Measurements from ENCODE around the gene GPC1.

The GPC1 gene

DNA sequence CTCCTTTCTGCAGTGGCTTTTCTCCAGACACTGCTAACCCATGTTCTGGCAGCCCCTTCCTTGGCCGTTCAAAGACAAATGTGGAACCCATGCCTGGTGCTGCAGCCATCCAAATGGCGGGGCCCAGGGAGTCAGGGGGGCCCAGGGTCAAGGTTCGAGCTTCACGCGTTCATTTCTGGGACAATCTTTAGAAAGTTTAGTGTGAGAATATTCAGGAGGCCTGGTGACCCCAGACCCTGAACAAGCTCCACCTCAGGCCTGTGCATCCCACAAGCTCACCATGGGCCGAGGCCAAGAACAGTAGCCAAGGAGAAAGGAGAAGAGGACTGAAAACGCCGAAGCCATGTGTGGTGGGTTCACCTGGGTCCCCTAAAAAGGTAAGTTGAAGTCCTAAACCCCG lies 67.9 kb downstream of the GPC1 start:
- no peak for TF ChIP-seq SIN3A (IDR thresholded peaks at IDR 0.05; ENCODE audit: borderline replicate concordance, insufficient read depth, low read length)
- TF ChIP-seq, protein P1, sequence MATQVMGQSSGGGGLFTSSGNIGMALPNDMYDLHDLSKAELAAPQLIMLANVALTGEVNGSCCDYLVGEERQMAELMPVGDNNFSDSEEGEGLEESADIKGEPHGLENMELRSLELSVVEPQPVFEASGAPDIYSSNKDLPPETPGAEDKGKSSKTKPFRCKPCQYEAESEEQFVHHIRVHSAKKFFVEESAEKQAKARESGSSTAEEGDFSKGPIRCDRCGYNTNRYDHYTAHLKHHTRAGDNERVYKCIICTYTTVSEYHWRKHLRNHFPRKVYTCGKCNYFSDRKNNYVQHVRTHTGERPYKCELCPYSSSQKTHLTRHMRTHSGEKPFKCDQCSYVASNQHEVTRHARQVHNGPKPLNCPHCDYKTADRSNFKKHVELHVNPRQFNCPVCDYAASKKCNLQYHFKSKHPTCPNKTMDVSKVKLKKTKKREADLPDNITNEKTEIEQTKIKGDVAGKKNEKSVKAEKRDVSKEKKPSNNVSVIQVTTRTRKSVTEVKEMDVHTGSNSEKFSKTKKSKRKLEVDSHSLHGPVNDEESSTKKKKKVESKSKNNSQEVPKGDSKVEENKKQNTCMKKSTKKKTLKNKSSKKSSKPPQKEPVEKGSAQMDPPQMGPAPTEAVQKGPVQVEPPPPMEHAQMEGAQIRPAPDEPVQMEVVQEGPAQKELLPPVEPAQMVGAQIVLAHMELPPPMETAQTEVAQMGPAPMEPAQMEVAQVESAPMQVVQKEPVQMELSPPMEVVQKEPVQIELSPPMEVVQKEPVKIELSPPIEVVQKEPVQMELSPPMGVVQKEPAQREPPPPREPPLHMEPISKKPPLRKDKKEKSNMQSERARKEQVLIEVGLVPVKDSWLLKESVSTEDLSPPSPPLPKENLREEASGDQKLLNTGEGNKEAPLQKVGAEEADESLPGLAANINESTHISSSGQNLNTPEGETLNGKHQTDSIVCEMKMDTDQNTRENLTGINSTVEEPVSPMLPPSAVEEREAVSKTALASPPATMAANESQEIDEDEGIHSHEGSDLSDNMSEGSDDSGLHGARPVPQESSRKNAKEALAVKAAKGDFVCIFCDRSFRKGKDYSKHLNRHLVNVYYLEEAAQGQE (IDR thresholded peaks at IDR 0.05; ENCODE audit: insufficient read depth in 1 of 2, low read depth in 2 of 2, low read length in 2 of 2), result no peak
- no peak for TF ChIP-seq FOXP2 (optimal IDR thresholded peaks at IDR 0.05; ENCODE audit: borderline replicate concordance, extremely low read depth, extremely low read length, insufficient read depth)
- TF ChIP-seq POLR2AphosphoS5 (IDR thresholded peaks at IDR 0.05; ENCODE audit: low read depth, low read length), result no peak
- no peak for TF ChIP-seq TAF1 (IDR thresholded peaks at IDR 0.05; ENCODE audit: borderline replicate concordance, insufficient read depth, low read length)

DNA sequence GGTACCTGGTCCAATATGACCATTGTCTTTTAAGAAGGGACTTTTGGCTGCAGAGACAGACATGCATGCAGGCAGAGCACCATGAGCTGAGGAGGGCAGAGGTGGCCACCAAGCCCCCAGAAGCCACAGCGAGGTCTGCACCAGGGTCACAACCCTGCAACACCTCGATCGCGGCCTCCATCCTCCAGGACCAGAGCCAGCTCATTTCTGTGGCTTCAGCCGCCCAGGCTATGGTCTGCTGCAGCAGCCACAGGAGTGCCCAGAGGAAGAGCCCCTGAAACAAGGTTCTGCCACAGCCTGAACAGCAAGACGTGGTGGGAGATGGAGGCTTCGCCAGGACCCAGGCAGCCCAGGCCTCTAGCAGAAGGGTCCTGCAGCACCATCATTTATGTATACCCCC lies 68.4 kb downstream of the GPC1 start:
- no peak for TF ChIP-seq FOXP2 (optimal IDR thresholded peaks at IDR 0.05; ENCODE audit: borderline replicate concordance, extremely low read depth, extremely low read length, insufficient read depth)
- TF ChIP-seq, protein P1 (IDR thresholded peaks at IDR 0.05; ENCODE audit: insufficient read depth in 1 of 2, low read depth in 2 of 2, low read length in 2 of 2), result no peak
- no peak for TF ChIP-seq SIN3A (IDR thresholded peaks at IDR 0.05; ENCODE audit: borderline replicate concordance, insufficient read depth, low read length)
- no peak for TF ChIP-seq POLR2AphosphoS5 (IDR thresholded peaks at IDR 0.05; ENCODE audit: low read depth, low read length)
- no peak for TF ChIP-seq TAF1 (IDR thresholded peaks at IDR 0.05; ENCODE audit: borderline replicate concordance, insufficient read depth, low read length)

DNA sequence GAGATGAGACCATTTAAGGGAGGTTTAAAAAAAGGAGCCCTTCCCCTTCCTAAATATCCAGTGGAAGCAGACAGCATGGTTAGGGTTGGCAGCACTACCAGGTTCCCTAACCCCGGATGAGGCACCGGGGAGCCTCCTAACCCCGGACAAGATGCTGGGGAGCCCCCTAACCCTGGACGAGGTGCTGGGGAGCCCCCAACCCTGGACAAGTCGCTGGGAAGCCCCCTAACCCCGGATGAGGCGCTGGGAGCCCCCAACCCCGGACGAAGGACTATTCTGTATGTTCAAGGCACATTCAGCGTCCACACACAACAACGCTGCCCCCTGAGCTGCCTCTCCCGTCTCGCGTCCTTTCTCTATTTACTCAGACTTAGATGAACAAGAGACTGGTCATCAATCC lies 70.4 kb downstream of the GPC1 start:
- TF ChIP-seq TAF1 (IDR thresholded peaks at IDR 0.05; ENCODE audit: borderline replicate concordance, insufficient read depth, low read length), result no peak
- TF ChIP-seq SIN3A (IDR thresholded peaks at IDR 0.05; ENCODE audit: borderline replicate concordance, insufficient read depth, low read length), result no peak
- no peak for TF ChIP-seq FOXP2 (optimal IDR thresholded peaks at IDR 0.05; ENCODE audit: borderline replicate concordance, extremely low read depth, extremely low read length, insufficient read depth)
- TF ChIP-seq, protein P1 (IDR thresholded peaks at IDR 0.05; ENCODE audit: insufficient read depth in 1 of 2, low read depth in 2 of 2, low read length in 2 of 2), result no peak
- no peak for TF ChIP-seq POLR2AphosphoS5 (IDR thresholded peaks at IDR 0.05; ENCODE audit: low read depth, low read length)

DNA sequence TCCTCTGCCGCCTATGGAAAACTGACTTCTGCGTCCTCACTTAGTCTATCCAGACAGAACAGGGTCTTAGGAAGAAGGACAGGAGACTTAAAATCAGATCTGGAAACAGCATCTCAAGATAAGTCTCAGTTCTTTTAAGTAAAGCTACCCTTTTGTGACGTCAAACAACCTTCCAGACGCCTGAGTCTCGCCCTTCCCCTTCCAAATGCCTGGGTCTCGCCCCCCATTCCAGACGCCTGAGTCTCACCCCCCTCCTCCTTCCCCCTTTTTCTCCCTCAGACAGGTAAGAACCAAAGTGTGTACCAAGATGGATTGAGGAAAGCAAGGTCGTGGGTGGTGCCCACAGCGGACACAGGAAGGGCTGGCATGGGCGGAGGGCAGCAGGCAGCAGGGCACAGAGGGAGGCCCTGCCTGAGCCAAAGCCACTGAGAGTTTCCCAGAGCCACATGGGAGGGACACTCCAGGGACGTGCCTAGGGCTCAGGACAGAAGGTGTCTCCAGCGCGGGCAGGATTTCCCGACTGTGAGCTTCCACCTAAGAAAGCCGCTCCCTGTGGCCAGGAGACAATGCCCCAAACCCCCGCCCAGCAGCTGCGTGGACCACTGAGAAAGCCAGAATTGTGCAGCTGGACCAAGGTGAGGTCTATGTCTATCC lies 71.1 kb downstream of the GPC1 start:
- TF ChIP-seq SIN3A (IDR thresholded peaks at IDR 0.05; ENCODE audit: borderline replicate concordance, insufficient read depth, low read length) (no peak), POLR2AphosphoS5 (IDR thresholded peaks at IDR 0.05; ENCODE audit: low read depth, low read length) (no peak), TAF1 (IDR thresholded peaks at IDR 0.05; ENCODE audit: borderline replicate concordance, insufficient read depth, low read length) (no peak), FOXP2 (optimal IDR thresholded peaks at IDR 0.05; ENCODE audit: borderline replicate concordance, extremely low read depth, extremely low read length, insufficient read depth) (no peak)
- TF ChIP-seq, protein P1 (IDR thresholded peaks at IDR 0.05; ENCODE audit: insufficient read depth in 1 of 2, low read depth in 2 of 2, low read length in 2 of 2), result no peak

Measured in PFSK-1 (cell line).